ENCODE results near the gene TTC34. TPM values are rescaled to one million over a fixed set of nuclear protein-coding genes. Genes with fewer than 3 reads are reported as not detected.

Gene TTC34
- total and polyA plus RNA-seq, 9 donors = 0.12 to 3.2 (median 2.2) TPM

DNA sequence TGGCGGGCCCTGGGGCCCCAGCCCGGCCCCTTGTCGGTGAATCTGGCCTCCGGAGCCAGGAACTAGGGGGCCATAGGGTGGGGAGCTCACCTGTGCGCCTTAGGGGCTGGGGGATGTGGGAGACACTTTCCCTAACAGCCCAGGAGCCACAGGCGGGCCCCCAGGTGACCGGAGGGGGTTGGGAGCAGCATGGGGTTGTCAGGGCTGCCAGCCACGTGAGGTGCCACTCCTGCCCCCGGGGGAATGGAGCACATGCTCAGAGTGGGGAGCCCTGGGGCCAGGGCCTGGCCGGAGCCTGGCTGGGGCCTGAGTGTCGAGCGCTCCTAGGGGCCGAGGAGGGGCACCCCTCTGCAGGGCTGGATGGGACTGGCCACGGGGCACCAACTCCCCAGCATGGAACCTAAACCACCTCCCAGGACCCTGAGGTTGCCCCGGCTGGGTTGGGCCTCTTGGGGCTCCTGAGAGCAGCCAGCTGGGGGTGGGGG, 195.1 kb downstream of the TTC34 start:
- TF ChIP-seq EP300 (IDR thresholded peaks at IDR 0.05) (no peak), CTCF (IDR thresholded peaks at IDR 0.05) (no peak), POLR2A (IDR thresholded peaks at IDR 0.05) (no peak)
- Histone ChIP-seq H3K36me3 (no peaks in the 10 kb centered on the region), H3K4me1 (ENCODE audit: insufficient read depth) (peaks cover 2% of the 10 kb centered on the region), H3K9me3 (no peaks in the 10 kb centered on the region), H3K4me3 (no peak overlapping the region), H3K27ac (no peak overlapping the region), H3K27me3 (no peaks in the 10 kb centered on the region)
- intact Hi-C loops (cut with DNase I) = no loop called here
- WGBS, 3 donors = 74 to 84% (median 81%) methylated on average over 10 to 15 of the region's 15 CpGs
- peak in 1 of 5 donors; percentile 20 for DNase-seq

DNA sequence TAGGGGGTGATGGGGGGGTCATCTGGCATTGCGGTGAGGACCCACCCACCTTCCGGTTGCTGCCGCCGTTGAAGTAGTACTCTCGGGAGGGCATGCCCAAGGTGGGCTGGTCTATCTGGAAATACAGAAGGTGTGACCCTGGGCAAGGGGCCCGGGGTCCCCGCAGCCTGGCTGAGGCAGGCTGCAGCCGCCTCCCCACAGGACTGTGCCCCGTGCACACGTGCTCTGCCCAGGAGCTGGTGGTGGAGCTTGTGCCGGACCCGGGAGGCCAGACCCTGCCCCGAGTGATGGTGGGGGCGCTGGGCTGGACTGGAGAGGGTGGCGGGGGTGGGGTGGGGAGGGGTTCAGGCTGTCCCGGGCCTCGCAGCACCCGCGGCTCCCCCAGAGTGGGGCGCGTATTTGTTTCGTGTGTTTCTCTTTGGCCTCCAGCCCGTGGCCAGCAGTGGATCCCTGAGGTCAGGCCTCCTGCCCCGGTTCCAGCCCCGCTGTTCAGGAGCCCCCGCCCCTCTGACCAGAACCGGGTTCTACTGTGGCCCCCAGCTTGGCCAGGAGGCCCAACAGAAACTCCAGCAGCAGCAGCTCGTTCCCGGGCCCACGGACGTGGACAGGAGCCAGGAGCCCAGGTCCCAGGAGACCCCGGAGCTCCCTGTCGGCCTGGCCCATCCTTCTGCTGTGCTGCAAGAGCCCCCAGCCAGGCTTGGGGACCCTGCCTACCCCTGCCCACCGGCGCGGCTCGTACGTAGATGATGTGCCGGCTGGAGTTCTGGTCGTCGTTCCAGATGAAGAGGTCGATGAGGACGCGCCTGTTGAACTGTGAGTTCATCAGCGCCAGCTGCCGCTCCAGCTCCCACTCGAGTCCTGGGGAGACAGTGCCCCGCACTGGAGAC, 195.7 kb downstream of the TTC34 start:
- H3K4me1 ChIP-seq (ENCODE audit: insufficient read depth) = no peaks in the 10 kb centered on the region
- no peak for TF ChIP-seq POLR2A (IDR thresholded peaks at IDR 0.05)
- TF ChIP-seq EP300 (IDR thresholded peaks at IDR 0.05) = no peak
- TF ChIP-seq CTCF (IDR thresholded peaks at IDR 0.05) = no peak
- H3K9me3 ChIP-seq = no peaks in the 10 kb centered on the region
- H3K4me3 ChIP-seq = no peak overlapping the region
- DNase-seq = peak in 2 of 5 donors; percentile 15 to 27
- no peak overlapping the region for H3K27ac ChIP-seq
- H3K27me3 ChIP-seq = no peaks in the 10 kb centered on the region
- intact Hi-C loops (cut with DNase I) = no loop called here
- no peaks in the 10 kb centered on the region for H3K36me3 ChIP-seq
- WGBS, 3 donors = 69 to 75% (median 69%) methylated on average over 26 to 48 of the region's 48 CpGs

DNA sequence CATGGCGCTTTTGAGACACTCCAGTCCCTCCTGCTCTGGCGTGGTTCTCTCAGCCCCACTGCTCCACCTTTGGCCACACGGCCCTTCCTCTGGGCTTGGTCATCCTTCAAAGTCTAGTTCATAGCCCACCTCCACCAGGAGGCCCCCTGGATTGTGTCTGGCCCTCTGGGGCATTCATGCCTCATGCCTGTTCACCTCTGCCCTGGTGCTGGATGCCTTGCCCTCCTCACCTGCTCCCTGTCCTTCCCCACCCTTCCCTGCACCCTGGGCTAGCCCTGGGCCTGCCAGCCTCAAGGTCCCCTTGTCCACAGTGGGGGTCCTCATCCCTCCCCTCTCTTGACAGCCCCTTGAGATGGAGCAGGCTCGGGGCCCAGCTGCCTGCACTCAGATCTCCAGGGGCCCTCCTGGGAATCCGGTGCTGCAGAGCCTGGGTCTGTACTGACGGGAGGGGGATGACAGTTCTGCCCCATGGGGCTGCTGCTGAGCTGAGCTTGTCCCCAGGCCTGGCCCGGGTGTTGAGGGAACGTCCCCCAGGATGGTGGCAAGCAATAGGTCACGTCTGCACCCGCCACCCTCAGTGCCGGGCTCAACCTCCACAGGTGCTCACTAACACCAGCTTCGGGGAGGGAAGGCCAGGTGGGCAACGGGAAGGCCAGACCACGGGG, 196.5 kb downstream of the TTC34 start:
- H3K36me3 ChIP-seq = no peaks in the 10 kb centered on the region
- intact Hi-C loops (cut with DNase I) = no loop called here
- H3K4me3 ChIP-seq = no peak overlapping the region
- WGBS, 3 donors = 76 to 84% (median 81%) methylated on average over 13 to 14 of the region's 14 CpGs
- TF ChIP-seq POLR2A (IDR thresholded peaks at IDR 0.05) (no peak), CTCF (IDR thresholded peaks at IDR 0.05) (no peak), EP300 (IDR thresholded peaks at IDR 0.05) (no peak)
- no peak for DNase-seq
- H3K4me1 ChIP-seq (ENCODE audit: insufficient read depth) = no peaks in the 10 kb centered on the region
- H3K27me3 ChIP-seq = no peaks in the 10 kb centered on the region
- no peaks in the 10 kb centered on the region for H3K9me3 ChIP-seq
- H3K27ac ChIP-seq = no peak overlapping the region

- H3K27me3 ChIP-seq = no peaks in the 10 kb centered on the region
- intact Hi-C loops (cut with DNase I) = no loop called here
- H3K36me3 ChIP-seq = no peaks in the 10 kb centered on the region
- no peaks in the 10 kb centered on the region for H3K4me1 ChIP-seq (ENCODE audit: insufficient read depth)
- peak in 1 of 5 donors; percentile 23 for DNase-seq
- TF ChIP-seq CTCF (IDR thresholded peaks at IDR 0.05) = no peak
- no peak for TF ChIP-seq EP300 (IDR thresholded peaks at IDR 0.05)
- TF ChIP-seq POLR2A (IDR thresholded peaks at IDR 0.05) = no peak
- 84 to 88% (median 86%) methylated on average over 11 to 19 of the region's 19 CpGs for WGBS, 3 donors
- no peak overlapping the region for H3K27ac ChIP-seq
- no peaks in the 10 kb centered on the region for H3K9me3 ChIP-seq
- H3K4me3 ChIP-seq = no peak overlapping the region
Measured at GRCh38 chr1:2604156-2604843, 197.2 kb downstream of the TTC34 start.

All from ovary (tissue), 9 donors.